Kidney (tissue), 14 donors: ENCODE results near the gene ABI3BP. TPM values are rescaled to one million over a fixed set of nuclear protein-coding genes. Genes with fewer than 3 reads are reported as not detected.

ENCODE experiments used
- DNase-seq, 5 donors: peaks; one replicate each; pipeline ENCODE4 v3.0.0-alpha.2; 2013 to 2020
- FAIRE-seq: peaks from 2 replicates; lab custom pipeline; 2012; peaks lifted over from hg19 to GRCh38; lab: Jason Lieb, UNC
- H3K27ac ChIP-seq, 2 donors: one replicate each; pipeline ENCODE4 v1.7.0; 2013; ENCODE audit warnings: low read depth in 2 of 2, low read length in 2 of 2, inconsistent platforms in 1 of 2
- H3K27me3 ChIP-seq: one replicate; pipeline ENCODE4 v1.7.1; 2013; ENCODE audit warnings: low read length, inconsistent platforms; ENCODE audit not compliant: control insufficient read depth, insufficient read depth
- H3K36me3 ChIP-seq, 3 donors: one replicate each; pipeline versions ENCODE4 v1.7.0 to v1.7.1; 2013; ENCODE audit warnings: low read length in 3 of 3, control low read depth in 1 of 3, inconsistent platforms in 1 of 3; ENCODE audit not compliant: insufficient read depth in 3 of 3, control insufficient read depth in 2 of 3
- H3K4me1 ChIP-seq, 3 donors: one replicate each; pipeline versions ENCODE4 v1.7.0 to v1.7.1; 2013; ENCODE audit warnings: low read length in 3 of 3, inconsistent platforms in 1 of 3, low read depth in 1 of 3; ENCODE audit not compliant: control insufficient read depth in 2 of 3, insufficient read depth in 2 of 3
- H3K4me3 ChIP-seq, 3 donors: one replicate each; pipeline versions ENCODE4 v1.7.0 to v1.8.1; 2013; ENCODE audit warnings: low read length in 3 of 3, control low read depth in 1 of 3, inconsistent platforms in 1 of 3
- H3K9ac ChIP-seq, 3 donors: one replicate each; pipeline versions ENCODE4 v1.7.0 to v1.7.1; 2013; ENCODE audit warnings: low read length in 3 of 3, control low read depth in 1 of 3, inconsistent platforms in 1 of 3
- H3K9me3 ChIP-seq, 3 donors: one replicate each; pipeline versions ENCODE4 v1.7.0 to v1.7.1; 2013; ENCODE audit warnings: low read length in 3 of 3, control low read depth in 1 of 3, inconsistent platforms in 1 of 3; ENCODE audit not compliant: control insufficient read depth in 2 of 3, insufficient read depth in 1 of 3
- CTCF ChIP-seq: IDR thresholded peaks from 3 replicates; pipeline ENCODE4 v1.5.1; 2012; ENCODE audit warnings: mild to moderate bottlenecking, moderate library complexity, borderline replicate concordance; ENCODE audit not compliant: insufficient read depth; ENCODE audit errors: extremely low read depth
- intact Hi-C: fragments of 100-400 bp; cut with DNase I; formaldehyde crosslinking; loops from one replicate; pipeline ENCODE4 v1.11.1; 2022
- polyA plus RNA-seq: library from polyadenylated mRNA; stranded (reverse); fragments of 350-450 nt; fragmentation: Illumina TruSeq; extraction: RNeasy Lipid Tissue Mini Kit (QIAGEN cat#74804); gene quantifications from one replicate; pipeline ENCODE4 v1.2.3, GENCODE V29; 2014; ENCODE audit warnings: low read depth, low replicate concordance; ENCODE audit not compliant: insufficient read depth
- total RNA-seq: library from RNA; stranded (reverse); fragmentation: NEBNext Ultra II Directional; extraction: Animal tissue kit (Norgen Biotek cat#: 25700); gene quantifications from one replicate; pipeline ENCODE4 v1.2.1, GENCODE V29; 2021
- donor health status: control.
- donor health status: control.
- donor health status: control.
- donor health status: control.
- donor health status: control.
- donor health status: DM: yes; HTN: yes; CAD: no.
- donor health status: Normal renal cell carcinoma (clear cell type).

The ABI3BP gene
- total and polyA plus RNA-seq, 2 donors from 2014 or later = 7.1 to 160 TPM

DNA sequence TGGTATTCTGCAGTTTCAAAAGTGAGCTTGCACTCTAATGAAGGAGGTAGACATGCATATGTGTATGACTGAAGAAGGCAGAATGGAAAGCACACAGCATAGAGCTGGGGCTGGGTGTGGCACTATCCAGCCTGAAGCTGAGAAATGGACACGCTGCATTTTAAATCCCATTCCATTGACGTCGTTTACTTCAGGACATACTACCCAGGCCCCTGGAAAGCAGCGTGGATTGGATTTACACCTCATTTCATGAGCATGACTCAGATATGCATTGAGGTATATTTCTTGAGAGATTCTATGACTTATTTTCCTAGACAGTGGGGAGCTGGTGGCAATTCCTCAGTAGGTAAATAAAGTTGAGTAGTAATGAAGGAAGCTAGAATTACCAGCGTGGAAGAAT is 101.4 kb downstream of the ABI3BP start:
- no peak overlapping the region for H3K9ac ChIP-seq
- H3K27ac ChIP-seq = no peak overlapping the region
- DNase-seq = no peak
- H3K36me3 ChIP-seq = no peaks in the 10 kb centered on the region
- no peak for FAIRE-seq
- intact Hi-C loops = no loop called here
- TF ChIP-seq CTCF = no peak
- H3K9me3 ChIP-seq = no peaks in the 10 kb centered on the region
- no peak overlapping the region for H3K4me3 ChIP-seq
- no peaks in the 10 kb centered on the region for H3K27me3 ChIP-seq
- H3K4me1 ChIP-seq = no peaks in the 10 kb centered on the region

DNA sequence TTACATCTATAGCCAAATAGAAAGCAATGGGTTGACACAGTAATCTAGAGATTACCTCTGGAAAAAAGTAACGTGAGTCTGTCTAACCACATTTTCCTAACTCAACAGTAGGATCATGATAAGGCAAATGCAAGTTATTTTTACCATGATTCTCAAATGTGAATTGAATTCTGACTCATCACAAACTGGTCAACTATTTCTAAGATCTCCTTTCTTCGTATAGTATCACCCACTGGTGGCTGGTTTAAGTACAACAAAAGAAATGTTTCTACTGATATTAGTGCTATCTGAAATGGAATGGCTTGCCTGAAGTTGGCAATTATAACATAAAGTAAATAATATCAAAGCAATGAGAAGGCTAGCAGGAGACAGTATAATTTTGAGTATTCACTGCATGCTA is 102.2 kb downstream of the ABI3BP start:
- H3K27ac ChIP-seq = no peak overlapping the region
- no peaks in the 10 kb centered on the region for H3K9me3 ChIP-seq
- DNase-seq (no peak), FAIRE-seq (no peak)
- H3K27me3 ChIP-seq = no peaks in the 10 kb centered on the region
- H3K36me3 ChIP-seq = no peaks in the 10 kb centered on the region
- no peak for TF ChIP-seq CTCF
- intact Hi-C loops = no loop called here
- H3K4me3 ChIP-seq = no peak overlapping the region
- H3K4me1 ChIP-seq = no peaks in the 10 kb centered on the region
- H3K9ac ChIP-seq = no peak overlapping the region

DNA sequence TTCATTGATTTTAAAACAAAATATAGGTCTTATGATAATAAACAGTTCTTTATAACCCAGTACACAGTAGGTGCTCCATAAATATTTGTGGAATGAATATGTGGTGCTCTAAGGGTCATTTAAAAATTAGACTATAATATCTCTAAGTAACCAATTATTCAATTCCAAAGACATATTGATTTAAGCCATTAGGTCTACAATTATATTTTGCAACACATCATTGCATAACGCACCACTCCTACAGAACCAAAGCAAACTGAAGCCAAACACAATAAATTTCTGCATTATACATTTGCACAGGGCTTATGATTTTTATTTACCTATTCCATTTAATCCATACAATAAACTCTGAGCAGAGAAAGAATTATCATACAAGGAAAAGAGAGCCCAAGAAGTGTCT is 104.3 kb downstream of the ABI3BP start:
- no peak for FAIRE-seq
- Histone ChIP-seq H3K4me1 (no peaks in the 10 kb centered on the region), H3K27me3 (no peaks in the 10 kb centered on the region), H3K27ac (no peak overlapping the region), H3K9ac (no peak overlapping the region), H3K9me3 (no peaks in the 10 kb centered on the region), H3K4me3 (no peak overlapping the region), H3K36me3 (no peaks in the 10 kb centered on the region)
- intact Hi-C loops = no loop called here
- DNase-seq = no peak
- no peak for TF ChIP-seq CTCF

- TF ChIP-seq CTCF = no peak
- H3K4me3 ChIP-seq = no peak overlapping the region
- no peak overlapping the region for H3K9ac ChIP-seq
- no peaks in the 10 kb centered on the region for H3K27me3 ChIP-seq
- intact Hi-C loops = no loop called here
- FAIRE-seq (no peak), DNase-seq (no peak)
- H3K36me3 ChIP-seq = no peaks in the 10 kb centered on the region
- no peaks in the 10 kb centered on the region for H3K4me1 ChIP-seq
- H3K9me3 ChIP-seq = no peaks in the 10 kb centered on the region
- no peak overlapping the region for H3K27ac ChIP-seq
Observed at GRCh38 chr3:100882571-100882984, 110.6 kb downstream of the ABI3BP start.
